Measurements from ENCODE around the gene PPFIBP1.

PPFIBP1 gene

GRCh38 chr12:27527512-27527911 lies 3.5 kb downstream of the PPFIBP1 start:
- Histone ChIP-seq H3K23ac (ENCODE audit: low read length) (no peak overlapping the region), H4K8ac (ENCODE audit: low read depth, low read length) (no peak overlapping the region), H4K91ac (ENCODE audit: low read depth, low read length) (no peak overlapping the region), H3K79me1 (ENCODE audit: low read length) (peaks cover 16% of the 10 kb centered on the region), H3K14ac (ENCODE audit: low read length) (no peak overlapping the region), H3K4ac (ENCODE audit: low read depth, low read length) (peak overlapping the region; percentile 88), H3K4me3 (ENCODE audit: low read depth, low read length) (no peak overlapping the region), H3K27me3 (ENCODE audit: insufficient read depth, low read length) (no peaks in the 10 kb centered on the region), H2AK5ac (ENCODE audit: low read length) (no peak overlapping the region), H2BK120ac (ENCODE audit: insufficient read depth, low read length, poor library complexity) (no peak overlapping the region), H3K79me2 (ENCODE audit: control insufficient read depth, insufficient read depth, low read length, poor library complexity) (peaks cover 16% of the 10 kb centered on the region), H3K4me2 (ENCODE audit: low read length) (no peak overlapping the region), H3K36me3 (ENCODE audit: control insufficient read depth in 1 of 2, insufficient read depth in 2 of 2, low read length in 2 of 2) (peaks cover 3 to 7% of the 10 kb centered on the region in 2 experiments), H2BK12ac (ENCODE audit: low read length) (no peak overlapping the region), H3K9ac (ENCODE audit: low read length) (no peak overlapping the region), H3K27ac (ENCODE audit: low read depth, low read length) (no peak overlapping the region), H2BK5ac (ENCODE audit: low read depth, low read length, poor library complexity) (no peak overlapping the region), H3K18ac (ENCODE audit: low read length) (no peak overlapping the region), H3K4me1 (ENCODE audit: control insufficient read depth in 1 of 2, insufficient read depth in 2 of 2, low read length in 2 of 2) (peaks cover 9 to 10% of the 10 kb centered on the region in 2 experiments), H4K12ac (ENCODE audit: low read depth, low read length) (no peak overlapping the region), H3K9me3 (ENCODE audit: insufficient read depth, low read depth, low read length) (no peaks in the 10 kb centered on the region), H2AFZ (ENCODE audit: insufficient read depth, low read length, poor library complexity) (no peak overlapping the region)
- no peak for DNase-seq
- no CpG with 5 or more reads among the region's 9 CpGs for WGBS (ENCODE audit: extremely low coverage, insufficient coverage, insufficient read length)

- Histone ChIP-seq H3K4me1 (ENCODE audit: control insufficient read depth in 1 of 2, insufficient read depth in 2 of 2, low read length in 2 of 2) (peaks cover 7 to 9% of the 10 kb centered on the region in 2 experiments), H3K79me2 (ENCODE audit: control insufficient read depth, insufficient read depth, low read length, poor library complexity) (peaks cover 15% of the 10 kb centered on the region), H3K27me3 (ENCODE audit: insufficient read depth, low read length) (no peaks in the 10 kb centered on the region), H3K18ac (ENCODE audit: low read length) (no peak overlapping the region), H4K8ac (ENCODE audit: low read depth, low read length) (no peak overlapping the region), H3K79me1 (ENCODE audit: low read length) (peaks cover 10% of the 10 kb centered on the region), H3K9me3 (ENCODE audit: insufficient read depth, low read depth, low read length) (no peaks in the 10 kb centered on the region), H3K4ac (ENCODE audit: low read depth, low read length) (peak overlapping the region; percentile 43), H2BK120ac (ENCODE audit: insufficient read depth, low read length, poor library complexity) (no peak overlapping the region), H3K36me3 (ENCODE audit: control insufficient read depth in 1 of 2, insufficient read depth in 2 of 2, low read length in 2 of 2) (peaks cover 3 to 7% of the 10 kb centered on the region in 2 experiments), H3K27ac (ENCODE audit: low read depth, low read length) (no peak overlapping the region), H4K12ac (ENCODE audit: low read depth, low read length) (no peak overlapping the region), H2AK5ac (ENCODE audit: low read length) (no peak overlapping the region), H3K14ac (ENCODE audit: low read length) (no peak overlapping the region), H3K4me2 (ENCODE audit: low read length) (no peak overlapping the region), H4K91ac (ENCODE audit: low read depth, low read length) (no peak overlapping the region), H3K4me3 (ENCODE audit: low read depth, low read length) (no peak overlapping the region), H3K9ac (ENCODE audit: low read length) (no peak overlapping the region), H2BK5ac (ENCODE audit: low read depth, low read length, poor library complexity) (no peak overlapping the region), H2AFZ (ENCODE audit: insufficient read depth, low read length, poor library complexity) (no peak overlapping the region), H3K23ac (ENCODE audit: low read length) (no peak overlapping the region), H2BK12ac (ENCODE audit: low read length) (no peak overlapping the region)
- WGBS (ENCODE audit: extremely low coverage, insufficient coverage, insufficient read length), result no CpG with 5 or more reads among the region's 3 CpGs
- DNase-seq, result no peak
These were observed 4.8 kb downstream of the PPFIBP1 start for GRCh38 chr12:27528788-27529187.

DNA sequence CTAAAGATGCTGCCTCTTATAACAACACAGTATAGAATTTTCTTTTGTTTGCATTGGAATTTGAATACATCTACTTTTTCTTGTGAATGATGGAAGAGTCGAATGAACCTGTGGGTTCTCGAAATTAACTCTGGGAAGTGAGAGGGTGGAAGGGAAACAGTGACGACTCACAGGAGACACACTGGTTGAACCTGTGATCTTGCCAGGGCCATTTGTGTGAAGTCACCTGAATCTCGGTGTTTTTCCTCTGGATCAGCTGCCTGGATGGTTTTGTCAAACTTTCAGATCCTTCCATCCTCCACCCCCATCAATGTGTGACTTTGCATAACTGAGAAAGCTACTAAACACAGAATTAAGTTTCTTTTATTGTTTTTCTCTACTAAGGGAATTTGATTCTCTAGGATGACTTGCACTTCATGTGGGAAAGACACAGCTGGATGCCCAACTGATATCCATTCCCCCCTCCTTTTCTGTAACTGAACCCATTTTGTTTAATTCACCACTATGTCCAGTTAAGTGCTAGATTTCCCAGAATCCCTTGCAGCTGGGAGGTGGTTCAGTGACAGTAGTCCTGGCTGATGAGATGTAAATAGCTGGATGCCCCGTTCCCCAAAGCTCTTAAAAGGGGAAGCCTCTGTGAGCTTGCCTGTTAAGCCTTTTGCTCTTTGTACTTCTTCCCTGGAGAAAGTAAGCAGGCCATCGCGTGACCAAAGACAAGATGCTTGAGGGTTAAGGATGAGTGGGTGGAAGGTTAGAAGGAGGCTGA lies 6.3 kb downstream of the PPFIBP1 start:
- no peak overlapping the region for H3K23ac ChIP-seq (ENCODE audit: low read length)
- peaks cover 2% of the 10 kb centered on the region for H3K79me1 ChIP-seq (ENCODE audit: low read length)
- H2AK5ac ChIP-seq (ENCODE audit: low read length), result no peak overlapping the region
- H3K9me3 ChIP-seq (ENCODE audit: insufficient read depth, low read depth, low read length), result no peaks in the 10 kb centered on the region
- peaks cover 9% of the 10 kb centered on the region for H3K79me2 ChIP-seq (ENCODE audit: control insufficient read depth, insufficient read depth, low read length, poor library complexity)
- no CpG with 5 or more reads among the region's 7 CpGs for WGBS (ENCODE audit: extremely low coverage, insufficient coverage, insufficient read length)
- H4K8ac ChIP-seq (ENCODE audit: low read depth, low read length), result no peak overlapping the region
- H3K4me3 ChIP-seq (ENCODE audit: low read depth, low read length), result no peak overlapping the region
- H3K14ac ChIP-seq (ENCODE audit: low read length), result no peak overlapping the region
- H3K4me1 ChIP-seq (ENCODE audit: control insufficient read depth in 1 of 2, insufficient read depth in 2 of 2, low read length in 2 of 2), result peaks cover 11 to 13% of the 10 kb centered on the region in 2 experiments
- no peak overlapping the region for H2AFZ ChIP-seq (ENCODE audit: insufficient read depth, low read length, poor library complexity)
- no peak overlapping the region for H3K4me2 ChIP-seq (ENCODE audit: low read length)
- H3K36me3 ChIP-seq (ENCODE audit: control insufficient read depth in 1 of 2, insufficient read depth in 2 of 2, low read length in 2 of 2), result peaks cover 4 to 8% of the 10 kb centered on the region in 2 experiments
- H3K9ac ChIP-seq (ENCODE audit: low read length), result no peak overlapping the region
- peak in 1 of 2 donors; percentile 21 for DNase-seq
- no peaks in the 10 kb centered on the region for H3K27me3 ChIP-seq (ENCODE audit: insufficient read depth, low read length)
- no peak overlapping the region for H2BK5ac ChIP-seq (ENCODE audit: low read depth, low read length, poor library complexity)
- H2BK12ac ChIP-seq (ENCODE audit: low read length), result no peak overlapping the region
- H2BK120ac ChIP-seq (ENCODE audit: insufficient read depth, low read length, poor library complexity), result no peak overlapping the region
- H3K4ac ChIP-seq (ENCODE audit: low read depth, low read length), result peak overlapping the region; percentile 65
- H3K18ac ChIP-seq (ENCODE audit: low read length), result no peak overlapping the region
- H4K12ac ChIP-seq (ENCODE audit: low read depth, low read length), result no peak overlapping the region
- H3K27ac ChIP-seq (ENCODE audit: low read depth, low read length), result no peak overlapping the region
- H4K91ac ChIP-seq (ENCODE audit: low read depth, low read length), result no peak overlapping the region

DNA sequence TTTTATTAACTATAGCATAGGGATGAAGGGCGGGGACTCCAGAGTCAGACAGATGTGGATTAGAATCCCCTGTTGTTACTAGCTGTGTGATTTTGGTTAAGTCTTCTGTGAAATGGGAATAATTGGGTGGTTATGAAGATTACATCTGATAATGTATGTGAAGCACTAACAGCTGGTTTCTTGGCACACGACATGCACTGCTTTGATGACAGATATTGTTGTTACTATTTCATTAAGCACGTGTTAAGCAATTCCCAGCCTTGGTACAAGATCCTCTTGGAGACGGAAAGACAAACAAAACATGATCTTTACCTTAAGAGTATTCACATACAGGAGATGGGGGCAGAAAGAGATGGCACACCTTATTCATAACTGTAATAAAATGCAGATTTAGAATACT lies 7.9 kb downstream of the PPFIBP1 start:
- no peak overlapping the region for H3K23ac ChIP-seq (ENCODE audit: low read length)
- H2BK12ac ChIP-seq (ENCODE audit: low read length), result no peak overlapping the region
- no peak overlapping the region for H3K4me2 ChIP-seq (ENCODE audit: low read length)
- no peak overlapping the region for H2AFZ ChIP-seq (ENCODE audit: insufficient read depth, low read length, poor library complexity)
- peaks cover 2% of the 10 kb centered on the region for H3K79me1 ChIP-seq (ENCODE audit: low read length)
- DNase-seq, result peak in 1 of 2 donors; percentile 32
- H3K9ac ChIP-seq (ENCODE audit: low read length), result no peak overlapping the region
- peaks cover 16% of the 10 kb centered on the region for H3K79me2 ChIP-seq (ENCODE audit: control insufficient read depth, insufficient read depth, low read length, poor library complexity)
- peaks cover 13 to 16% of the 10 kb centered on the region in 2 experiments for H3K4me1 ChIP-seq (ENCODE audit: control insufficient read depth in 1 of 2, insufficient read depth in 2 of 2, low read length in 2 of 2)
- H3K9me3 ChIP-seq (ENCODE audit: insufficient read depth, low read depth, low read length), result no peaks in the 10 kb centered on the region
- no peak overlapping the region for H4K12ac ChIP-seq (ENCODE audit: low read depth, low read length)
- H3K4me3 ChIP-seq (ENCODE audit: low read depth, low read length), result no peak overlapping the region
- no CpG with 5 or more reads among the region's 4 CpGs for WGBS (ENCODE audit: extremely low coverage, insufficient coverage, insufficient read length)
- no peaks in the 10 kb centered on the region for H3K27me3 ChIP-seq (ENCODE audit: insufficient read depth, low read length)
- H3K27ac ChIP-seq (ENCODE audit: low read depth, low read length), result no peak overlapping the region
- H4K8ac ChIP-seq (ENCODE audit: low read depth, low read length), result no peak overlapping the region
- no peak overlapping the region for H2AK5ac ChIP-seq (ENCODE audit: low read length)
- peaks cover 10 to 20% of the 10 kb centered on the region in 2 experiments for H3K36me3 ChIP-seq (ENCODE audit: control insufficient read depth in 1 of 2, insufficient read depth in 2 of 2, low read length in 2 of 2)
- H3K14ac ChIP-seq (ENCODE audit: low read length), result no peak overlapping the region
- H2BK5ac ChIP-seq (ENCODE audit: low read depth, low read length, poor library complexity), result no peak overlapping the region
- no peak overlapping the region for H3K18ac ChIP-seq (ENCODE audit: low read length)
- no peak overlapping the region for H2BK120ac ChIP-seq (ENCODE audit: insufficient read depth, low read length, poor library complexity)
- peak overlapping the region; percentile 44 for H3K4ac ChIP-seq (ENCODE audit: low read depth, low read length)
- no peak overlapping the region for H4K91ac ChIP-seq (ENCODE audit: low read depth, low read length)

Data from trophoblast cell (in vitro differentiated cells and primary cell).